Epithelial cell of esophagus (primary cell): ENCODE results near the gene KCNC1.

Source experiments
- DNase-seq: peaks from one replicate; pipeline ENCODE4 v3.0.0; 2010; ENCODE audit warnings: low read depth
- H3K4me3 ChIP-seq: 2 replicates; pipeline ENCODE4 v1.5.1; 2011; ENCODE audit warnings: mild to moderate bottlenecking, low read length, control low read depth
- CTCF ChIP-seq: IDR thresholded peaks from 2 replicates; pipeline ENCODE4 v1.5.1; 2011; ENCODE audit warnings: low read depth, mild to moderate bottlenecking, low read length, control low read depth, inconsistent platforms; ENCODE audit not compliant: insufficient read depth; ENCODE audit errors: missing control alignments

The KCNC1 gene

GRCh38 chr11:17738151-17738973, 3.8 kb downstream of the KCNC1 start:
- no peak for TF ChIP-seq CTCF
- no peak for DNase-seq
- H3K4me3 ChIP-seq, result no peak overlapping the region

GRCh38 chr11:17739945-17740338, 5.4 kb downstream of the KCNC1 start:
- no peak for DNase-seq
- no peak overlapping the region for H3K4me3 ChIP-seq
- TF ChIP-seq CTCF, result no peak

- DNase-seq, result no peak
- no peak for TF ChIP-seq CTCF
- no peak overlapping the region for H3K4me3 ChIP-seq
Observed at GRCh38 chr11:17740649-17741235, 6.2 kb downstream of the KCNC1 start.

GRCh38 chr11:17741487-17741886, 6.9 kb downstream of the KCNC1 start:
- no peak for TF ChIP-seq CTCF
- no peak overlapping the region for H3K4me3 ChIP-seq
- DNase-seq, result no peak

- TF ChIP-seq CTCF, result no peak
- DNase-seq, result no peak
- H3K4me3 ChIP-seq, result no peak overlapping the region
Observed at GRCh38 chr11:17742019-17742418, 7.4 kb downstream of the KCNC1 start.

GRCh38 chr11:17743026-17743807, 8.6 kb downstream of the KCNC1 start:
- no peak for DNase-seq

More at GRCh38 chr11:17743026-17743807, 8.6 kb downstream of the KCNC1 start:
- TF ChIP-seq CTCF, result no peak
- H3K4me3 ChIP-seq, result no peak overlapping the region
